GM21576 (cell line): Measurements from ENCODE around the gene UTF1.

Experiments
- ATAC-seq: cut with Tn5 transposase; IDR thresholded peaks from one replicate; pipeline ENCODE4 v1.9.1; 2021; ENCODE audit warnings: mild to moderate bottlenecking, moderate library complexity; ENCODE audit not compliant: unreplicated experiment

UTF1 gene

DNA sequence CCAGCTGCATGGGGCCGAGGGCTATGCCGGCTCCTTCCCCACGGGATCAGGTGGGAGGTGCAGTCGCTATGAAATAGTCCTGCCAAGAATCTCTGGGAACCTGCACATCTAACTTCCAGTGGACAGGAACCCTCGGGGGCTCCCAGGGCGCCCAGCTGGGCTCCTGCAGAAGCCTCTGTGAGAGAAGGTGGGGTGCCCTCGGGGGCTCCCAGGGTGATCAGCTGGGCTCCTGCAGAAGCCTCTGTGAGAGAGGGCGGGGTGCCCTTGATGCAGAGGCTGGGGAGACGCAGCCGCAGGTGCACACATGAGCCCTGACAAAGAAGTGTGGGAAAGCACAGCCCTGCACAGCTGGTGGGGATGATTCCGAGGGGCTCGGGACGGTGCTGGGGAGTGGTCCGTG is 13.6 kb downstream of the UTF1 start:
- ATAC-seq, result no peak

DNA sequence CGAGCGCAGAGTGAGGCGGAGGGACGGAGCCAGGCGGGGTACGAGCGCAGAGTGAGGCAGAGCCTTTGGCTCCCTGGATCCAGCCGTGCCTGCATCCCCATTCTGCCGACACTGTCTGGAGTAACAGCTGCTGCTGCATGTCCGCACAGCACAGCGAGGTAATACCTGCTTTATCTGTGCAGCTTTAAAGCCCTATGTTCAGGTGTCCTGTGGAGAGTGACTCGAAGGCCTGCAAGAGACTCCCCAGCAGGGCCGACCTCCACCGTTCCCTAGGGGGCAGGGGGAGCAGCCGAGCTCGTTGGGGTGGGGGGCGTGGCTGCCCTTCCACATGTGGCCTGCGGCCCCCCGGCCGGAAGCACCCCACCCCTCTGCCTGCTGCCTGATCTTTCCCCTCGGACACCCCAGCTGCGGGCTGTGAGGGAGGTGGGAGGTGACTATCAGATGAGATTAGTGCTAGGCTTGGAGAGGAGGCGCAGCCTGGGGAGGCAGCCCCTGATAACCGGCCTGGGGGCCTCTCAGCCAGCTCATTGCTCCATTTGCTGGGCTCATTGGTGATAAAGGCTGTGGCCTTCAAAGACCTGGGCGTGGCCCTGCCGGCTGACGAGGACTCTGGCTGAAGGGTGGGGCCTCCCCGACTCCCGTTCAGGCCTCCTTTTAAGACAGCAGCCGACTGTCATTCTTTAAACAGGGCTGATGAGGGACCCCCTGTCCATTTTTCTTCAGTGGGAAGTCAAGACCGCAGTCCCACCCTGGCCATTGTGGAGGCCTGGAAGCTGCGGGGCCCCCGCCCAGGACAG is 15.6 kb downstream of the UTF1 start:
- no peak for ATAC-seq

DNA sequence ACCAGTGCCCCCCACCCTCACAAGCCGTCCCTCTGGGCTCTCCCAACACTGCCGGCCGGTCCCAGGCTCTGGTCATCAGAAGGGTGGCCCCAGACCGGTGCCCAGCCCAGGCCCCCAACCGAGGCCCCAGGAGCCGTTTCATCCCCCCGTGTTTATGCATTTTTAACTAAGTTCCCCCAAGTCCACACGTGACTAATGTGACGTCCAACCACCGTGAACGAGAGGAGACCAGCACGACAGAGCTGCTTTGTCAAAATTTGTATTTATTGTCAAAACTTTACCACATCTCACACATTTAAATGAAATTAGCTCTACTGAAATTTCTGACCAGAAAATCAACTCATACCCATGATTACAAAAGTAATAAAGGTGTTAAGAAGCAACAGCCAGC is 16.2 kb downstream of the UTF1 start:
- ATAC-seq, result no peak

DNA sequence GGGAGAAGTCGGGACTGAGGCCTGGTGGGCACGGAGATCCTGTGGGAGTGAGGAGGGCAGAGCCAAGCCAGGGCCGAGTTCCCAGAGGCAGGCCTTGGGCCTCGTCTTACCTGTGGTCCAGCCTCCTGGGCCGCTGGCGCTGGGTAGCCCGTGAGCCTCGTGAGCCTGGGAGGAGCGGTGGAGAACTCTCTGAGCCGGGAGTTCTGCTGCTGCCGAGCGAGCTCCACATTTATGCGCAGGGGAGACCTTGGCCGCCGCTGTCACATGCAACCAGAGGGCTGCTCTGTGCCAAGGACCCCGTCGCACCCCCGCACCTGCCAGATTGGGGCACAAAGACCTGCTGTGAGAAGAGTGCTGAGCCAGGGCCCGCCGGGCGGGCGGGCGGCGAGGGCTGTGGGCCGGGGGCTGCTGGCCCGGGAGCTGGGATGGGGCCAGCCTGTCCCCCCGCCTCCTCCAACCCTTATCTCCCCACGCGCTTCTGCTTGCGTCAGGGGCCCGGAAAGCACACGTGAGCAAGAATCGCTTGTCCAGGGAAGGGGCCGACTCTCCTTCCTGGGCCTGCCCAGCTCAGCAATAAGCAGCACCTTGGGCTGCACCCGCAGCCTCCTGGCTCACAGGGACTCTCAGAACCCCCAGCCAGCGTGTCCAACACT is 17.8 kb downstream of the UTF1 start:
- no peak for ATAC-seq

DNA sequence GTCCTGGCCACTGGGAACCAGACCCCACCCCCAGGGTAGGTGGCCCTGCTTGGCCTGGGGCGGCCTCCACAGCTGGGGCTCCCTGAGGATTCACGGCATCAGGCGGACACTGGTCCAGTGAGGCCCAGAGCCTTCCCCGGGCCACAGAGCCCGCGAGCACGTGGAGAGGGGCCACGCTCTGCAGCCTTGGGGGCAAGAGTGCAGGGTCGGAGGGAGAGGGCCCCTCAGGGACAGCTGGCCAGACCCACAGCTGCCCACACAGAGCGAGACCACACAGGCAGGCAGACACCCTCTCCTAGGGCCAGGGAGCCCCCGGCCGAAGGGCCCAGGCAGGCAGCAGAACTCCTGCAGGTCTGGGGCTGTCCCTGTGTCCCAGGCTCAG is 18.3 kb downstream of the UTF1 start:
- ATAC-seq, result no peak

DNA sequence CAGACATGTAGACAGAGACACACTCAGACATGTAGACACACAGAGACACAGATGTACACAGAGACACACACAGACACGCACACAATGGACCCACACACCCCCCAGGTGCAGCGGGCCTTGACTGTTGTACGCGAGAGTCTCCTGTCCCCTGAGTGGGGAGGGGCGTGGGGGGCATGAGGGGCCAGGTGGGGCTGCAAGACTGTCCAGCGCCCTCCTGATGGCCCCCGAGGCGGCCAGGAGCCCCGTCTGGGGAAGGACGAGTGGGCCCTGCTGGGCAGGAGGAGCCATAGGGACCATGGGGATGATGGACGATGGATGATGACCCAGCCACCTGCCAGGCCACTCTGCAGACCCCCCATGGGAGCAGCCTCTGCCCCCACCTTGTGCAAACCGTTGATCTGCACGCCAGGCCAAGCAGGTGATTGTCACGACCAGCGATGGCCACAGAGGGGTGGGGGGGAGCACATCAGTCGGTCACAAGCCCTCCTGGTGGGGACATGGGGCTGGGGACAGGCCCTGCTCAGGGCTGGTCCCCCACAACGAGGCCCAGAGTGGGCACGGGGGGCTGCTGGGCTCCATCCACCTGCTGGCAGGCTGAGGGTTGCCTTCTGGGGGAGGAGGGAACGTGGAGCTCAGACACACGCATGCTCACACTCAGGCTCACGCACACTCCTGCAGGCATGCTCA is 19.2 kb downstream of the UTF1 start:
- ATAC-seq, result no peak

DNA sequence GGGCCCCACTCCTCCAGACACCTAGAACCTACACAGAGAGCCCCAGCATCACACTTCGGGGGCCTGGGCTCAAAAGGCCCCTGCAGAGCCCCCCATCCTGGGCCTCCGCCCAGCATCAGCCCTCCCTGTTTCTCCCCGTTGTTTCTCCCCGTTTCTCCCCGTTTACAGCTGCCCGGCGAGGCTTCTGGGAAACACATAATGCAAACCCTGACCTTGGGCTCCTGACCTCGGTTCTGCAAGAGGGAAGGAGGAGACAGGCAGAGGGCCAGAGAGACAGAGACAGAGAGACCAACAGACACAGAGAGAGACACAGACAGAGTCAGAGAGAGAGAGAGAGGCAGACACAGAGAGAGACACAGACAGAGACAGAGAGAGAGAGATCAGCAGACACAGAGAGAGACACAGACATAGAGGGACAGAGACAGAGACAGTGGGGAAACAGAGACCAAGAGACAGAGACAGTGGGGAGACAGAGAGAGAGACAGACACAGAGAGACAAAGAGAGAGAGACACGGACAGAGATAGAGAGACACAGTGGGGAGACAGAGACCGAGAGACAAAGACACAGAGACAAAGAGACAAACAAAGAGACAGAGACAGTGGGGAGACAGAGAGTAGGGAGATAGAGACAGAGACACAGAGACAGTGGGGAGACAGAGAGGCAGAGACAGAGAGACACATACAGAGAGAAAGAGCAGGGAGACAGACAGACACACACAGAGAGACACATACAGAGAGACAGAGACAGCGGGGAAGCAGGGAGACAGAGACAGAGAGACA is 20.1 kb downstream of the UTF1 start:
- ATAC-seq, result no peak

DNA sequence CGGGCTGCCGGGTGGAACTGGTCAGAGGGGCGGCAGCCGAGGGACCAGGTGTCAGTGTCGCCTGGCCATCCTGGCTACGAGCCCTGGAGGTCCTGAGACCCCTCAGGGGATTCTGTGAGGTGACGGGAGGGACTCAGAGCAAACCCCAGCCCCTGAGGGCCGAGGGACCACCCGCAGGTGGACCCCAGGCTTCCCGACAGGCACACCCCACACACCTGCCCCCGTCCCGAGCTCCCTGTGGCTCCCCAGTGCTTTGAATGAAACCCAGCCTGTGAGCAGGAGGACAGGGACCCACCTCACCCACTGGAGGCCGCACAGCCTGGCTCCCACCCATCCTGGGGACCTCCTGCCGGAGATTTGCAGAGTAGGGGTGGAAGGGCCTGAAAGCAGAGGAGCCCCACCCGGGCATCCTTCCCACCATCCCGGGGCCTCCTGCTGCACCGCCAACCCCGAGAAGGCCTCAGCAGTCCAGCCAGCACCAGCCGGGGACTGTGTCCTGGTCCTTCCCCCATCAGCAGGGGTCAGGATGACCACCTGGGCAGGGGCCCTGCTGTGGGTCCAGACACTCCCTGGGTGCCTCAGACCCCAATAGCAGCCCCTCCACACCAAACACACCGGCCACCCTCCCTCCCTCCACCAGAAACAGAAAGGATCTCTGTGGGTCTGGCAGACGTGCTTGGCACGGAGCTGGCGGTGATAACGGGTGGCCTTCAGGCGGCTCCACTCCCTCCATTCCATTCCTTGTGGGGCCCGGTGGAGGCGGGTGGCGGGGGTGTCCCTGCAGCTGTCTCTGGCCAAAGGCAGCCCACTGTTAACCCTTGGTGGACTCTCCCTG is 21.6 kb downstream of the UTF1 start:
- ATAC-seq, result no peak

DNA sequence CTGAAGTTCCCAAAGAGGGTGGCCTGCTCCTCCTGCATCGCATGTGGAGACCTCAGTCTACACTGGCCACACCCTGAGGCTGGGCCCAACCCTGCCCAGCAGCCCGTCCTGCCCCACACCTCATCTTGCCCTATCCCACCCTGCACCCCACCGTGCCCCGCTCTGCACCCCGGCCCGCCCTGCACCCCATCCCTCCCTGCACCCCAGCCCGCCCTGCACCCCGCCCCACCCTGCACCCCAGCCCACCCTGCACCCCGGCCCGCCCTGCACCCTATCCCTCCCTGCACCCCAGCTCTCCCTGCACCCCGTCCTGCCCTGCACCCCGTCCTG is 22.2 kb downstream of the UTF1 start:
- no peak for ATAC-seq

DNA sequence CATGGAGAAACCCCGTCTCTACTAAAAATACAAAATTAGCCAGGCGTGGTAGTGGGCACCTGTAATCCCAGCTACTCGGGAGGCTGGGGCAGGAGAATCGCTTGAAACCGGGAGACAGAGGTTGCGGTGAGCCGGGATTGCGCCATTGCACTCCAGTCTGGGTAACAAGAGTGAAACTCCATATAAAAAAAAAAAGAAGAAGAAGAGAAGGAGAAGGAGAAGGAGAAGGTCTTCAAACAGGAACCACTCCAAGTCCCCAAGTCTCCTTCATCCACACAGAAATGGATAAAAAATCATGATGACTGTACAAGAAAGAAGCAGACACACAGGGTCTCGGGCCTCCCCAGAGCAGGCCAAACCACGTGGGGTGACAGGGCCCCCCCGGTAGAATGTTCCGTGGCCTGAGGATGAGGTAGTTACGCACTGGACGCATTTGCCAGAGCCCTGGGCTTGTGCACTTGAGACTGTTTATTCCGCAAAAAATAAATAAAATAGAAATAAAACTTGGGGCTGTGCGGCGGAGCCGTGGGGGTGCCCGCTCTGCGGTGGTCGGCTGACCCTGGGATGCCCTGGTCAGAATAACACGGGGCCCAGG is 23.4 kb downstream of the UTF1 start:
- no peak for ATAC-seq

GRCh38 chr10:133254421-133255120 is 24.6 kb downstream of the UTF1 start:
- no peak for ATAC-seq

DNA sequence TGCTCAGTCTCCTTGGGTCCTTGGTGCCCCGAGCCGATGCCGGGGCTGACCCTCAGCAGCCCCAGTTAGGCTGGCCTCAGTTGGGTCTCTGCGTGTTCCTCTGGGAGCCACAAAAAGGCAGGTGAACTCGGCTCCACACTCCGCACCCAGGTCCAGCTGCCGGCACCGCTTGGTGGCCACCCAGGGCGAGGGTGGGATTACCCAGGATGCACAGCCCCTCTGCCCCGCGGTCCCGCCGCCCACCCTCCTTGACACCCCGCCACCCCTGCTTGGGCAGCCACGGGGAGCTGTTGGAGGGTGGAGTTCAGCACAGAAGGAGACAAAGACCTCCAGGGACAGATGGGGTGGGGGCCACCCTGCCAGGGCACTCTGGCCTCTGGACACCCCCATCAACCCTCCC is 25.3 kb downstream of the UTF1 start:
- ATAC-seq, result no peak

DNA sequence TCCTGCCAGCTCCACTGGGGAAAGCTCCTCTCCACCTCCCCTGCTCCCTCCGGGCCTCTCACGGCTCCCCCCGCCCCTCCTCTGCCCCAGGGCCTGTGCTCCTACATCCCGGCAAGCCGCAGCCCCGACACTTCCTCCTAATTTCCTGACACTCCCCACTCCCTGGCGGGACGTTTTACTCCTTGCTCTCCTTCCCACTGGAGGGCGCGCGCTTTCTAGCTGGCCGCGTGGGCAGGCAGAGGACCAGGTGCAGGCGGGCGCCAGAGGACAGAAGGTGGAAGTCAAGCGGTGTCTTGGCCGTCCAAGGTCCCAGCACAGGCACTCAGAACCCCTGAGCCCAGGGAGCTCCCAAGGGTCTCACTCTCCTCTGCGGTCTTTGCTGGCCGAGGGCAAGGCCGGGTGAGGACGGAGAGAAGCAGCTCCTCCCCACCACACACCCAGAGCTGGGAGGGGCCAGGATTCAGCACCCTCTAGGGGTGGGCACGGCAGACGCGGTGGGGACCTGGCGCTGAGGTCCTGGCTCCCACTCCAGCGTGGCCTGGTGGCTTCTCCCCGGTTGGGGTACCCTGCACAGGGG is 27.6 kb downstream of the UTF1 start:
- ATAC-seq, result no peak

DNA sequence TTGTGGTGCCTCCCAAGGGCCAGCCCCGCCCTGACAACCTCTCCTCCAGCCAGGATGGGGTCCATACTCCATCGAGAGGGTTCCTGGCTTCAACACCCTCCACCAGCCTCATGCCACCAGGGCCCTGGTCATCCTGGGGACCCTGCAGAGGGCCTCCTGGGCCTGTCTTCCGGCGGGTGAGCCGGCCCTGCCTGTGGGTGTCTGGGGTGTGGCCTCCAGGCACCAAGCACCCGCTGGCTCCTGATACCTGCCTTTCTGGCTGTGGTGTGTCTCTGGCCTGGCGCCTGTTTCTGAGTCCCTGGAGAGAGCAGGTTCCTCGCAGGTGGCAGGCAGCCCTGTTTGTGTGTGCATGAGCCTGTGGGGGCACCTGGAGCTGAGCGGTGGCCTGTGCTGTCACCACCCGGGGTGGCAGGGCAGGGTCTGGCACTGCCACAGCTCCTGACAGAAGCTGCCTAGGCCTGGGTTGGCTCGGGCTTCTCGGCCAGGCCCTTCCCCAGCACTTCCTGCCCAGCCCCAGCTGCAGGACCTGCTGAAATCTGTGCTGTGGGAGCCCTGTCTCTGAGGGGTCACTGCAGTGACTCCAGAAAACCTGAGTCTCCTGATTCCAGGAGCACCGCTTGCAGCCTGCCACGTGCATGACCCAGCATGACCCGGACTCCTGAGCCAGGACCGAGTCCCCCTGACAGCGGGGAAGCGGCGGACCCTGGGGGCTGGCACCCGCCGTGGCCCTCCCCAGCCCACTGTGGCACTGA is 28.2 kb downstream of the UTF1 start:
- no peak for ATAC-seq

DNA sequence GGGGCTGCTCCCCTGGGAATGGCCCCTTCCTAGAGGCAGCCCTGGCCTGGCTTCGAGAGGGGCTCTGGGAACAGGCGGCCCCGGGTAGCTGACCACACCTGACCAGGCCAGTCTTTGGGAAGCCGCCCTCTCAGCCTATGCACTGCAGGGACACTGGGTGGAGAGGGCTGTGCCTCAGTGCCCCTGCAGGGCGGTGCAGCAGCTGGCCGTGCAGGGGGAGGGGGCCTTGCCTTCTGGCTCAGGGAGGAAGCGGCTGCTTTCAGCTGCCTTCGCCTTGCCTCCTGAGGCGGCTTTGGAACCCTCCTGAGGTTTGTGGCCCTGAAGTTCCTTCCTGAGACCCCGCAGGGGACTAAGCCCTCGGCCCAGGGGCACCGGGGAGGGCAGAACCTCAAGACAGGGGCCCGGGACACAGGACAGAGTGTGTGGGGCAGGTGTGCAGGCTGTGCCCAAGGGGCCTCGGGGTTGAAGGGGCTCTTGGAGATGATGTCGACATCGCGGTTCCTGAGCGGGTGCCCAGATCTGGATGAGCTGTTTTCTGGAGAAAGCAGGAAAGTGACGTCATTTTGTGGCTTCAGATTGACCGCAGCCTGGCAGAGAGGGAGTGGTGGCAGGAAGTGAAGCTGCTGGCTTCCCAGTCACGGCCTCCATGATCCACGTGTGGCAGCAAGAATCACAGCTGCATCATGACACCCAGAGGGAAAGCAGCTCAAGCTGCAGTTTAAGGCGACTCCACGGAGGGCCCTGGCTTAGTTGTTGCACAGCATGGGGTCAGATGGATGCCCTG is 29.0 kb downstream of the UTF1 start:
- no peak for ATAC-seq

DNA sequence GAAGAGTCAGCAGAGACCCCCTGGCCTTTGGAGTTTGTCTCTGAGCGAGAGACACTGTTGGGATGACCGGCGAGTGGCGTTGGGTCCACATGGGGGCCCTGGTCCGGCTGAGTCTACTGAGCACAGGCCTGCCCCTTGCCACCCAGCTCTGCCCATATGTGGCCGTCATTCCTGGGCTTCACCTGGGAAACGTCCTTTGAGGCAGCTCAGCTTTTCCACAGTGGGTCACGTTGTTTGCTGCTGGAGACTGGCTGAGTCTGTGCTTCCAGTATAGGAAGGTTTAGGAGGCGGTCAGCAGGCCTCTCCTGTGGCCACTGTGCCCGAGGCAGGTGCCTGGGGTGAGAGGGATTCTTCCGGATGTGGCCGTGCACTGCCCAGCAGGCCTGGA is 29.6 kb downstream of the UTF1 start:
- ATAC-seq, result no peak

DNA sequence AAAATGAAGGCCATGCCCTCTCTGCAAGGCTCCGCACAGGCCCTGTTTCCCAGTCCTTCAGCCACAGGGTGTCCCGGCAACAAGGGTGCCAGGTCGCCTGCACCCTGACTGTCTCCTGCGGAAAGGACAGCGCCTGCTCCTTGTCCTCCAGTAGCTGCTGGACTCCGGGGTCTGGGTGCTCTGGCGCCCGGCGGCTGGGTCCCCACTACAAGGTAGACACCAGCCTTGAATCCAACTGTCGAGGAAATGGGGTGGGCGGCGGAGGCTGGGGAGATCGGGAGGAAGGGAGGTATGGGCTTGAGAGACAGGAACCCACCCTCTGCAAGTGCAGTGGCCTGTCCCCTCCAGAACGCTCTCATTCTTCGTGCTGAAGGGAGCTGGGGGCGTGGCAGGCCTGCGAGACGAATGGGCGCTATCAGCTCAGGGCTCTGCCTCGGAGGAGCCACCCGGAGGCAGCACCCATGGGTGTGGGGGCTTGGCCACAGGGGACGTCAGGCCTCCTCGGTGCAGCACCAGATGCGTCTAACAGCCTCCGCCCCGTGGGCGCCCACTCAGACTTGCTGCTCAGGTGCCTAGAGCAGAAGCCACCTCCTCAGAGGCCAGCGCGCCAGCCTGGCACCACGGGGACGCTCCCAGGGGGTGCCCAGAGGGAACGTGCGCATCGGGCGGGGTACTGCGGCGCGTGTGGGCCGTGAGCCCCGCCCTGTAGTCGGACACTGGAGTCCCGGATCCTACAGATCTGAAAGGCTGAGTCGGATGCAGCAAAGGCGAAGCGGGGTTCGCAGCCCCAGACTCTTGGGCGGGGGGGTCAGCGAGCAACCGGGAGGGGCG is 31.1 kb downstream of the UTF1 start:
- peak; percentile 38 for ATAC-seq
